Keratinocyte (primary cell): ENCODE data around the gene FAAP20.

ENCODE experiments used
- EZH2 ChIP-seq: IDR thresholded peaks from one replicate; pipeline ENCODE4 v1.6.1; 2012; ENCODE audit warnings: inconsistent platforms, mild to moderate bottlenecking, low read length, moderate library complexity
- TF ChIP-seq, protein P1 (sequence below), 3 experiments: IDR thresholded peaks in 1 of 3; conservative IDR thresholded peaks in 1 of 3; optimal IDR thresholded peaks in 1 of 3; 2 replicates in 2 of 3; 3 replicates in 1 of 3; pipeline versions ENCODE3 to v1.5.1; 2011; ENCODE audit warnings: low read length in 3 of 3, mild to moderate bottlenecking in 3 of 3, moderate library complexity in 2 of 3, control low read depth in 1 of 3, inconsistent platforms in 1 of 3; ENCODE audit not compliant: insufficient read depth in 2 of 3; ENCODE audit errors: extremely low read depth in 1 of 3

DNA sequence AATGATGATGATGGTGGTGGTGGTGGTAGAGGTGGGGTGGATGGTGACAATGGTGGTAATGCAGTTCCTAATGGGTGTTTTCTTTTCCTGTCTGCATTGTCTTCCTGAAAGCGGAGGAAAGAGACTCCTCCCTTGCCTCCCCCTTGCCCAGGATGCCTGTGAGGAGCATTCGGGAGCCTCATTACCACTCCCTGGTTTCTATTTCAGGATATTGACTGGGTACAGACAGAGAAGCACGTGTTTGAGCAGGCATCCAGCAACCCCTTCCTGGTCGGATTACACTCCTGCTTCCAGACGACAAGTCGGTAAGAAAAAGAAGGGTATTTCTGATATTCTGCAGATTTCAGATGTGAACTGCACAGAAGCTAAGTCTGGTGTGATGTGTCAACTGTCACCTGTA is 38.8 kb downstream of the FAAP20 start:
- TF ChIP-seq, protein P1, sequence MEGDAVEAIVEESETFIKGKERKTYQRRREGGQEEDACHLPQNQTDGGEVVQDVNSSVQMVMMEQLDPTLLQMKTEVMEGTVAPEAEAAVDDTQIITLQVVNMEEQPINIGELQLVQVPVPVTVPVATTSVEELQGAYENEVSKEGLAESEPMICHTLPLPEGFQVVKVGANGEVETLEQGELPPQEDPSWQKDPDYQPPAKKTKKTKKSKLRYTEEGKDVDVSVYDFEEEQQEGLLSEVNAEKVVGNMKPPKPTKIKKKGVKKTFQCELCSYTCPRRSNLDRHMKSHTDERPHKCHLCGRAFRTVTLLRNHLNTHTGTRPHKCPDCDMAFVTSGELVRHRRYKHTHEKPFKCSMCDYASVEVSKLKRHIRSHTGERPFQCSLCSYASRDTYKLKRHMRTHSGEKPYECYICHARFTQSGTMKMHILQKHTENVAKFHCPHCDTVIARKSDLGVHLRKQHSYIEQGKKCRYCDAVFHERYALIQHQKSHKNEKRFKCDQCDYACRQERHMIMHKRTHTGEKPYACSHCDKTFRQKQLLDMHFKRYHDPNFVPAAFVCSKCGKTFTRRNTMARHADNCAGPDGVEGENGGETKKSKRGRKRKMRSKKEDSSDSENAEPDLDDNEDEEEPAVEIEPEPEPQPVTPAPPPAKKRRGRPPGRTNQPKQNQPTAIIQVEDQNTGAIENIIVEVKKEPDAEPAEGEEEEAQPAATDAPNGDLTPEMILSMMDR (optimal IDR thresholded peaks at IDR 0.05 in 1 of 3, IDR thresholded peaks at IDR 0.05 in 1 of 3, conservative IDR thresholded peaks at IDR 0.05 in 1 of 3; ENCODE audit: extremely low read depth in 1 of 3, insufficient read depth in 2 of 3, low read length in 3 of 3): no peak
- TF ChIP-seq EZH2: no peak
